ENCODE measurements around the gene COASY. TPM values are rescaled to one million over a fixed set of nuclear protein-coding genes. Genes with fewer than 3 reads are reported as not detected.
A peak's percentile ranks its signal among the peaks of the same experiment; 100 is the strongest.

Gene COASY
- total RNA-seq, 1 donor from 2014 or later = 52.0 TPM

GRCh38 chr17:42577140-42577531 is 15.2 kb downstream of the COASY start:
- Histone ChIP-seq H3K36me3 (ENCODE audit: insufficient read depth, low read length) (peaks cover 30% of the 10 kb centered on the region), H3K27me3 (ENCODE audit: insufficient read depth, low read length) (no peaks in the 10 kb centered on the region), H4K20me1 (ENCODE audit: insufficient read depth, low read length) (peaks cover 23% of the 10 kb centered on the region), H3K9me3 (ENCODE audit: insufficient read depth, low read depth, low read length) (no peaks in the 10 kb centered on the region), H2AFZ (ENCODE audit: low read depth, low read length) (peak overlapping the region; percentile 54), H3K79me2 (ENCODE audit: insufficient read depth, low read length) (peaks cover 44% of the 10 kb centered on the region), H3K4me2 (ENCODE audit: low read length) (peak overlapping the region; percentile 97), H3K27ac (ENCODE audit: low read depth, low read length) (peak overlapping the region; percentile 77), H3K4me1 (ENCODE audit: insufficient read depth, low read length) (peaks cover 13% of the 10 kb centered on the region), H3K4me3 (ENCODE audit: insufficient read depth, low read depth, low read length) (peak overlapping the region; percentile 98), H3K9ac (ENCODE audit: low read length) (peak overlapping the region; percentile 96)
- Mint-ChIP-seq H3K27me3 (ENCODE audit: low read depth, unreplicated experiment) (no peaks in the 10 kb centered on the region), H3K4me1 (ENCODE audit: low read depth, unreplicated experiment) (peaks cover 4% of the 10 kb centered on the region), H3K27ac (ENCODE audit: unreplicated experiment) (peak overlapping the region; percentile 62), H3K9me3 (ENCODE audit: unreplicated experiment) (no peaks in the 10 kb centered on the region), H3K36me3 (ENCODE audit: low read depth, unreplicated experiment) (peaks cover 5% of the 10 kb centered on the region), H3K4me3 (ENCODE audit: unreplicated experiment) (peak overlapping the region; percentile 97)
- no peak for FAIRE-seq
- DNase-seq (ENCODE audit: low read depth) = no peak
- TF ChIP-seq CTCF (IDR thresholded peaks at IDR 0.05; ENCODE audit: insufficient read depth, low read depth, low read length) (no peak), EZH2 (IDR thresholded peaks at IDR 0.05; ENCODE audit: insufficient read depth, low read length) (no peak)

- Histone ChIP-seq H3K9me3 (ENCODE audit: insufficient read depth, low read depth, low read length) (no peaks in the 10 kb centered on the region), H3K4me2 (ENCODE audit: low read length) (peak within 1 kb of the TSS; percentile 97), H2AFZ (ENCODE audit: low read depth, low read length) (peak within 1 kb of the TSS; percentile 86), H3K4me3 (ENCODE audit: insufficient read depth, low read depth, low read length) (peak within 1 kb of the TSS; percentile 98), H3K79me2 (ENCODE audit: insufficient read depth, low read length) (peaks cover 40% of the 10 kb centered on the region), H4K20me1 (ENCODE audit: insufficient read depth, low read length) (peaks cover 20% of the 10 kb centered on the region), H3K9ac (ENCODE audit: low read length) (peak within 1 kb of the TSS; percentile 96), H3K27ac (ENCODE audit: low read depth, low read length) (peak within 1 kb of the TSS; percentile 77), H3K27me3 (ENCODE audit: insufficient read depth, low read length) (no peaks in the 10 kb centered on the region), H3K36me3 (ENCODE audit: insufficient read depth, low read length) (peaks cover 31% of the 10 kb centered on the region), H3K4me1 (ENCODE audit: insufficient read depth, low read length) (peaks cover 13% of the 10 kb centered on the region)
- Mint-ChIP-seq H3K27ac (ENCODE audit: unreplicated experiment) (peak within 1 kb of the TSS; percentile 97), H3K27me3 (ENCODE audit: low read depth, unreplicated experiment) (no peaks in the 10 kb centered on the region), H3K36me3 (ENCODE audit: low read depth, unreplicated experiment) (peaks cover 5% of the 10 kb centered on the region), H3K4me1 (ENCODE audit: low read depth, unreplicated experiment) (peaks cover 4% of the 10 kb centered on the region), H3K9me3 (ENCODE audit: unreplicated experiment) (no peaks in the 10 kb centered on the region), H3K4me3 (ENCODE audit: unreplicated experiment) (peak within 1 kb of the TSS; percentile 97)
- TF ChIP-seq EZH2 (IDR thresholded peaks at IDR 0.05; ENCODE audit: insufficient read depth, low read length) (no peak), CTCF (IDR thresholded peaks at IDR 0.05; ENCODE audit: insufficient read depth, low read depth, low read length) (peak; percentile 35)
- FAIRE-seq = no peak
- peak; percentile 83 for DNase-seq (ENCODE audit: low read depth)
Measured at GRCh38 chr17:42577532-42578281, 15.8 kb downstream of the COASY start, which contains the start of gene PSMC3IP. TSS of gene PSMC3IP (minus strand) at chr17:42577729. CDS start at chr17:42577686, 43 bp downstream.

Measured in astrocyte (in vitro differentiated cells and primary cell).